GM12865 (cell line): Measurements from ENCODE around the gene NCMAP.

Source experiments
- DNase-seq: peaks from one replicate; pipeline ENCODE4 v3.0.0; 2010; ENCODE audit warnings: low read depth
- H3K4me3 ChIP-seq: 2 replicates; pipeline ENCODE4 v1.5.1; 2011; ENCODE audit warnings: mild to moderate bottlenecking, low read depth, low read length, control low read depth
- TF ChIP-seq, protein P1 (sequence below): IDR thresholded peaks from 2 replicates; pipeline ENCODE4 v1.5.1; 2011; ENCODE audit warnings: low read length, control low read depth, low read depth, inconsistent platforms; ENCODE audit not compliant: insufficient read depth; ENCODE audit errors: missing control alignments

Gene NCMAP

GRCh38 chr1:24535021-24535424, 20.9 kb upstream of the NCMAP start:
- peak; percentile 58 for DNase-seq
- peak overlapping the region; percentile 15 for H3K4me3 ChIP-seq
- TF ChIP-seq, protein P1, sequence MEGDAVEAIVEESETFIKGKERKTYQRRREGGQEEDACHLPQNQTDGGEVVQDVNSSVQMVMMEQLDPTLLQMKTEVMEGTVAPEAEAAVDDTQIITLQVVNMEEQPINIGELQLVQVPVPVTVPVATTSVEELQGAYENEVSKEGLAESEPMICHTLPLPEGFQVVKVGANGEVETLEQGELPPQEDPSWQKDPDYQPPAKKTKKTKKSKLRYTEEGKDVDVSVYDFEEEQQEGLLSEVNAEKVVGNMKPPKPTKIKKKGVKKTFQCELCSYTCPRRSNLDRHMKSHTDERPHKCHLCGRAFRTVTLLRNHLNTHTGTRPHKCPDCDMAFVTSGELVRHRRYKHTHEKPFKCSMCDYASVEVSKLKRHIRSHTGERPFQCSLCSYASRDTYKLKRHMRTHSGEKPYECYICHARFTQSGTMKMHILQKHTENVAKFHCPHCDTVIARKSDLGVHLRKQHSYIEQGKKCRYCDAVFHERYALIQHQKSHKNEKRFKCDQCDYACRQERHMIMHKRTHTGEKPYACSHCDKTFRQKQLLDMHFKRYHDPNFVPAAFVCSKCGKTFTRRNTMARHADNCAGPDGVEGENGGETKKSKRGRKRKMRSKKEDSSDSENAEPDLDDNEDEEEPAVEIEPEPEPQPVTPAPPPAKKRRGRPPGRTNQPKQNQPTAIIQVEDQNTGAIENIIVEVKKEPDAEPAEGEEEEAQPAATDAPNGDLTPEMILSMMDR = no peak

DNA sequence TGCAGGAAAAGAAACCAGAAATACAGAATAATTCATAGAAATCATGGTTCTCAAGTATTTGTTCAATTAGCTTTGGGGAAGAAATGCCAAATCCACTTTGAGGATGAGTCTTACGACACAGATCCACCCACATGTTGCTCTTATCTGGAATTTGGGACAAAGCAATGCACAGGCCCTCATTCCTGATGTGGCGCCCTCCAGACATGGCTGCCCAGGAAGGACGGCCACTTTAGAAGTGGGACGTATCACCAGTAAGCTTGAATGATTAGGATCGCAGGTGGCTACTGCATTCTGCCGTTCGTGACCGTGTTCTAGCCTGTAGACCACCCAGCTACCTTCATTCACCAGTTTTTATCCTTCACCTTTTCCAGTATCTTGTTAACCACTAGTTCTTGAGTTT, 20.1 kb upstream of the NCMAP start:
- no peak overlapping the region for H3K4me3 ChIP-seq
- TF ChIP-seq, protein P1 = no peak
- DNase-seq = no peak

DNA sequence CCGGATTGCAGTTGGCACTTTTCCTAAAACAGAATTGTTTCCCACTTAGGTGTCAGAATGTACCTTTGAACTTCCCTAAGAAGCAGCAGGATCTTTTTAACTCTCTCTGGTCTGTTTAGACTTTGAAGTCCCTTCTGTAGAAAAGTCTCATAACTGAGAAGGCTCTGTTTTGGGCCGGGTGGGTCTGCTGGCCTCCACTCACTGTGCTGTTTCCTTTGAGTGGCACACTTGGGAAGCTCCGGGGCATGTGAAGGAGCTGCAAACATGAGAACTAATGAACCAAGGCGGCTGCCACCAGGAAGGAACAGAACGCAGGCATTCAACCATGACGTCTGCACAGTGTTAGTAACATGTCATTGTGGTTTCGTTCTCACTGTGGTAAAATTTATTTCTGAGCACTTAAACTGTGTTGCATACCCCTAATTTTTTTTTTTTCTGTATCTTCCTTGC, 19.5 kb upstream of the NCMAP start:
- H3K4me3 ChIP-seq = no peak overlapping the region
- DNase-seq = peak; percentile 79
- TF ChIP-seq, protein P1 = no peak

DNA sequence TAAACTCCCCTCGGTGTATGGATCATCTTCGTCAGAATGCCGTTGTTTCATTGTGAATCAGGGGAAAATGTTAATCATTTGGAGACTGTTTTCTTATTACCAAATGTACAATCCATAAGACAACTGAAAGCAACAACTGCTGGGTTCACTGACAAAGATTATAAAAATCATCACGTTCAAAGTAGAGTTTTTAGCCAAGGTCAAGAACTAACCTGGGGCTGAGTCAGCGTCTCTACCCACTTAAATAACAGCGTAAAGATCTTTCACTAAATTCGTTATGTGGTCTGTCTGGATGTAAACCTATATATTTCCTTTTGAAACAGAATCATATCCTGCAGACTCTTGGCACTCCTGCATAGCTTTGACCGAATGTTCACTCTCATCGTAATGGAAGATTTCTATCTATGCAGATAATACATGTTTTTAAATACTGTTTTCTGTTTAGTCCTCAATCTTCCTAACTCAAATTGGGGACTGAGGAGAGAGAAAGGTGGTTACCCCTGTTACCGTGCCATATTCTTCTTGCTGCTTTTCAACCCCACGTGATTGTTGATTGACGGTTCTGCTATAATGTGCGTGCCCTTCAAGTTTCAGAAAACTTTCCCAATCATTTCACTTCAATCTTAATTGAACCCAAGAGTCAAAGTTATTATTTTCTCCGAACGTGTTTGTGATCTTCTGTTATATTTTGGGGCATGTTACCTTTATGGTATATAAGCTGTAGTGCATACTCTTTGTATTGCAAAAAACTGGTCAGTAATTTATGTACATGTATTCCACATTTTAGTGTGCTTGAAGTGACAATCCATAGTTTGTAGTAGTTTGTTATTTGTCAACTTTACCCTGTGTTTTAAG, 15.6 kb upstream of the NCMAP start:
- TF ChIP-seq, protein P1 = no peak
- no peak for DNase-seq
- no peak overlapping the region for H3K4me3 ChIP-seq

- TF ChIP-seq, protein P1 = no peak
- DNase-seq = no peak
- no peak overlapping the region for H3K4me3 ChIP-seq
Observed at GRCh38 chr1:24540906-24541710, 14.8 kb upstream of the NCMAP start.

DNA sequence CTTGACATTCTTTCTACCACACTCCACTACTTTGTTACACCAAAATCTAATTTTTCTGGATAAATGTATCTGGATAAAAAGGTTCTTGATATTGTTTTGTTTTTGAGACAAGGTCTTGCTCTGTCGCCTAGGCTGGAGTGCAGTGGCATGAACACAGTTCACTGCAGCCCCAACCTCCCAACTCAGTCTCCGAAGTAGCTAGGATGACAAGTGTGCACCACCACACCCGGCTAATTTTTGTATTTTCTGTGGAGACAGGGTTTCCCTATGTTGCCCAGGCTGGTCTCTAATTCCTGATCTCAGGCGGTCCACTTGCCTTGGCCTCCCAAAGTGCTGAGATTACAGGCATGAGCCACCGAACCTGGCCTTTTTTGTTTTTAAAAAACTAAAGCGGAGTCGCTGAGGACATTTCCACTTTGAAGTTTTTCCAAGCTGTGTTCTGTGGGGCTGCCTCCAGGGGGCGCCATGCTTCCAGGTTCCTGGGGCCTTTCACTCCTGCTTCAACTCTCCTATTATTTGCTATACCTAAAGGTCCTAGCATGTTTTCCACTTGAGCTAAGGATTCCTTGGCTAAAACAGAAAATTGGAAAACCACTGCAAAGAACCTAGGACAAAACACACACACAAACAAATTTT, 14.1 kb upstream of the NCMAP start:
- DNase-seq = no peak
- no peak overlapping the region for H3K4me3 ChIP-seq
- TF ChIP-seq, protein P1 = peak; percentile 45
